Naive thymus-derived CD8-positive, alpha-beta T cell (primary cell): ENCODE results near the gene TSPAN9. TPM values are rescaled to one million over a fixed set of nuclear protein-coding genes. Genes with fewer than 3 reads are reported as not detected.

Experiments used
- ATAC-seq, 2 donors: fragments of 150-1000 bp; cut with Tn5 transposase in 1 of 2; sonication (Bioruptor Pico), chemical (Tn5 transposase) in 1 of 2; 1 replicate in 1 of 2; 2 replicates in 1 of 2; pipeline ENCODE4 v1.10.0; 2021; ENCODE audit warnings: mild to moderate bottlenecking in 2 of 2, moderate library complexity in 2 of 2
- POLR2A ChIA-PET: fragments of 350-600 bp; sonication (Branson Sonifier 250); formaldehyde crosslinking; loops from one replicate; lab custom pipeline; 2021; ENCODE audit warnings: antibody characterized with exemption; lab: Charles Lee
- DNase-seq, 10 donors: peaks; one replicate each; pipeline versions ENCODE4 v3.0.0 to v3.0.0-alpha.2; 2020 to 2022
- H3K27ac Mint-ChIP-seq, 10 donors: one replicate each; pipeline ENCODE4 v1.8.0; 2020 to 2022; ENCODE audit warnings: mild to moderate bottlenecking in 10 of 10, mixed read lengths in 10 of 10, moderate library complexity in 4 of 10, inconsistent platforms in 1 of 10
- H3K27me3 Mint-ChIP-seq, 5 donors: one replicate each; pipeline ENCODE4 v1.8.0; 2021 to 2022; ENCODE audit warnings: mixed read lengths in 5 of 5
- H3K36me3 Mint-ChIP-seq, 3 donors: one replicate each; pipeline ENCODE4 v1.8.0; 2020 to 2022; ENCODE audit warnings: mixed read lengths in 3 of 3, mild to moderate bottlenecking in 2 of 3, inconsistent platforms in 1 of 3
- H3K4me1 Mint-ChIP-seq, 4 donors: one replicate each; pipeline ENCODE4 v1.8.0; 2021 to 2022; ENCODE audit warnings: mixed read lengths in 4 of 4
- H3K4me3 Mint-ChIP-seq, 10 donors: one replicate each; pipeline ENCODE4 v1.8.0; 2020 to 2022; ENCODE audit warnings: mild to moderate bottlenecking in 10 of 10, mixed read lengths in 10 of 10, moderate library complexity in 6 of 10, inconsistent platforms in 1 of 10
- H3K9me3 Mint-ChIP-seq, 9 donors: one replicate each; pipeline ENCODE4 v1.8.0; 2020 to 2022; ENCODE audit warnings: mixed read lengths in 9 of 9, mild to moderate bottlenecking in 3 of 9, inconsistent platforms in 1 of 9, moderate library complexity in 1 of 9
- polyA plus RNA-seq, 3 donors: library from polyadenylated mRNA; unstranded; fragments of 300-500 nt; fragmentation: Illumina TruSeq; gene quantifications; one replicate each; pipeline ENCODE4 v1.2.3, GENCODE V29; 2021
- total RNA-seq, 8 experiments: library from RNA in 2 of 8; stranded (reverse) in 2 of 8; gene quantifications; one replicate each; pipeline ENCODE4 v1.2.3 and lab custom pipeline; 2021 to 2026

The TSPAN9 gene
- total and polyA plus RNA-seq, 5 experiments from 2014 or later = 0.65 to 1.2 TPM; not detected in 3

DNA sequence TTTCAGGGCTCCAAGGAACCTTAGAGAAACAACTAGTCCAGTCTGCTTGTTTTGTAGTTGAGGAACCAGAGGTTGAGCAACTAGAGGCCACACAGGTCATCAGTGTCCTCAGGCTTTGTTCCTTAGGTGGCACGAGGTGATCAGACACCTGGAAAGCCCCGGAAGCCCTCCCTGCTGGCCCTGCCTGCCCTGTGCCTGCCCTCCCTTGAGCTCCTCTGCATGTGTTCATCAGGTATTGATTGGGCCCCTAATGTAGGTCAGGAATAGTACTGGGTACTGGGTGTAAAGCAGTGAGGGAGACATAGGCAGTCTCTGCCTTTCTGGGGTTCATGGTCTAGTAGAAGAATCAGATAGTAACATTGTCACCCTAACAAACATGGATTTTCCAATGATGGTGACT lies 114.3 kb downstream of the TSPAN9 start:
- Mint-ChIP-seq H3K4me1 (no peaks in the 10 kb centered on the region), H3K27ac (peak overlapping the region in 1 of 10 donors; percentile 63), H3K36me3 (no peaks in the 10 kb centered on the region), H3K9me3 (no peaks in the 10 kb centered on the region), H3K27me3 (peaks cover 5 to 28% (median 12%) of the 10 kb centered on the region in 5 donors), H3K4me3 (no peak overlapping the region)
- DNase-seq (no peak), ATAC-seq (no peak)
- POLR2A ChIA-PET = no interaction called here

DNA sequence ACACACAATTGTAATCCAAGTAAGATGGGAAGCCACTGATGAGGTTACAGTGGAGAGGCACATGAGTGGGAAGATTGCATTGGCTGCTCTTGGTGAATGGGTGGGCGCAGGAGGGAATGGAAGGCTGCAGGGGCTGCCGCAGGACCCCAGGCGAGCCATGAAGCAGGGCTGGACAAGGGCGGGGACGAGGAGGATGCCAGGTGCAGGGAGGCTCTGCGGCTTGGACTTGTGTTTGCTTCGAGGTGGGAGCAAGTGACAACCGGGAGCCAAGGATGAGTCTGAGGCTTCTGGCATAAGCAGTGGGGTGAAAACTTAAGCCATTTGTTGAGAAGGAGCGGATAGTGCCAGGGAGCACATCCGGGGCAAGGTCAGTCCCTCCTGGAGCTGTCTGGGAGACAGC lies 115.0 kb downstream of the TSPAN9 start:
- Mint-ChIP-seq H3K4me1 (peaks cover 0 to 4% (median 0%) of the 10 kb centered on the region in 4 donors), H3K27me3 (peaks cover 5 to 31% (median 12%) of the 10 kb centered on the region in 5 donors), H3K36me3 (no peaks in the 10 kb centered on the region), H3K27ac (no peak overlapping the region), H3K9me3 (no peaks in the 10 kb centered on the region), H3K4me3 (no peak overlapping the region)
- DNase-seq = no peak
- POLR2A ChIA-PET = no interaction called here
- no peak for ATAC-seq

DNA sequence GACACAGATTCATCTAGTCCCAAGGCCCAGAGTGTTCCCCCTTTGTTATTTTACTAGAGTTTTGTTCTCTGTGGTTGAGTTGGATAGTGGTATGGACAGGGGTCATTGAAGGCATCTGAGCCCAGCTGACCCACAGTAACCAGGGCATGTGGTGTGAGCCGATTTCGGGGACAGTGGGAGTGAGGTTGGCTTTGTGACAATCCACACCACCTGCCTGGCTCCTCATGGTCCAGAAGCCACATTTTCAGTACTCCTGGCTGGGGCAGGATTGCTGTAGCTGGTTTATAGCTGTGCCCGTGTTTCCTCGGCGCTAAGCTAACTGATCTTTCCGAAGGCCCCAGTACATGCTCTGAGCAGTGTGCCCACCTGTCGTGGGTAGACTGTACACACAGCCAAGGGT lies 116.0 kb downstream of the TSPAN9 start:
- POLR2A ChIA-PET = no interaction called here
- no peak overlapping the region for H3K27ac Mint-ChIP-seq
- H3K4me3 Mint-ChIP-seq = no peak overlapping the region
- H3K36me3 Mint-ChIP-seq = no peaks in the 10 kb centered on the region
- H3K27me3 Mint-ChIP-seq = peaks cover 5 to 32% (median 13%) of the 10 kb centered on the region in 5 donors
- H3K4me1 Mint-ChIP-seq = peaks cover 0 to 4% (median 0%) of the 10 kb centered on the region in 4 donors
- no peak for ATAC-seq
- no peaks in the 10 kb centered on the region for H3K9me3 Mint-ChIP-seq
- DNase-seq = no peak

DNA sequence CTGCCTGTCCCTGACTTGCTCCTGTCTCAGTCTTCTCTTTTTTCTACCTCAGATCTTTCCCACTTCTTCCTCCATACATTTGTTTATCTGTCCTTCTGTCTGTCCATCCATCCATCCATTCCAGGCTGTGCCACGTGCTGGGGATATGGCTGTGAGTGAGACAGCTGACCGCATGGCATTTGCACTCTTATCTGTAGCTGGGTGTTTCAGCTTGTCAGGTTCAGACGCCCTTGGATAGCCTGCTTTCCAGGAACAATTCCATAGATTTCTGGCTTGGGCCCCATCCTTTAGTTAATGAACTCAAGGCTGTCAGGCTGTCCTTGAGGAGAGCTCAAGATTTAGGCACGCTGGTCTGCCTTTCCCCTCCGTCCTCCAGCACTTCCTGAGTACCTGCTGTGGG lies 116.6 kb downstream of the TSPAN9 start:
- ATAC-seq (no peak), DNase-seq (no peak)
- Mint-ChIP-seq H3K27me3 (peaks cover 5 to 31% (median 14%) of the 10 kb centered on the region in 5 donors), H3K9me3 (no peaks in the 10 kb centered on the region), H3K36me3 (no peaks in the 10 kb centered on the region), H3K4me1 (peaks cover 0 to 4% (median 0%) of the 10 kb centered on the region in 4 donors), H3K4me3 (no peak overlapping the region), H3K27ac (no peak overlapping the region)
- POLR2A ChIA-PET = no interaction called here

DNA sequence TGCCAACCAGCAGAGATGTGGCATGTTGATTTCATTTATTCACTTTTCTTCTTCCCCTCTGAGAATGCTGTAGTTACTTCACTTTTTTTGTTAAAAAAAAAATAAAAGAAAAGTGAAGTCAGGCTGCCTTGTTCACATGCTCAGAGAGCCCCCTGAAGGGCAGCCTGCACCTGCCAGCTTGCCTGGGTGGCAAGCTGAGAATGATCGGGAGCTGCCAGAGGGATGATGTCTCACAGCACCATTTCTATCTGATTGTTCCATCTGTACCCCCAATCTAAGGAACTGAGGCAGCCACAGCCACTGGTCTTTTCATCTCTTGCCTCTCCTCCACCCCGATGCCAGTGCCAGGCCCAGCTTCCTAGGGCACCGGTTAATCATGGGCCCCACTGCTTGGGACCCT lies 118.2 kb downstream of the TSPAN9 start:
- POLR2A ChIA-PET = no interaction called here
- no peaks in the 10 kb centered on the region for H3K36me3 Mint-ChIP-seq
- H3K4me1 Mint-ChIP-seq = peaks cover 0 to 13% (median 9%) of the 10 kb centered on the region in 4 donors
- H3K4me3 Mint-ChIP-seq = no peak overlapping the region
- no peak overlapping the region for H3K27ac Mint-ChIP-seq
- H3K9me3 Mint-ChIP-seq = no peaks in the 10 kb centered on the region
- DNase-seq = no peak
- peaks cover 12 to 35% (median 27%) of the 10 kb centered on the region in 5 donors for H3K27me3 Mint-ChIP-seq
- ATAC-seq = no peak

DNA sequence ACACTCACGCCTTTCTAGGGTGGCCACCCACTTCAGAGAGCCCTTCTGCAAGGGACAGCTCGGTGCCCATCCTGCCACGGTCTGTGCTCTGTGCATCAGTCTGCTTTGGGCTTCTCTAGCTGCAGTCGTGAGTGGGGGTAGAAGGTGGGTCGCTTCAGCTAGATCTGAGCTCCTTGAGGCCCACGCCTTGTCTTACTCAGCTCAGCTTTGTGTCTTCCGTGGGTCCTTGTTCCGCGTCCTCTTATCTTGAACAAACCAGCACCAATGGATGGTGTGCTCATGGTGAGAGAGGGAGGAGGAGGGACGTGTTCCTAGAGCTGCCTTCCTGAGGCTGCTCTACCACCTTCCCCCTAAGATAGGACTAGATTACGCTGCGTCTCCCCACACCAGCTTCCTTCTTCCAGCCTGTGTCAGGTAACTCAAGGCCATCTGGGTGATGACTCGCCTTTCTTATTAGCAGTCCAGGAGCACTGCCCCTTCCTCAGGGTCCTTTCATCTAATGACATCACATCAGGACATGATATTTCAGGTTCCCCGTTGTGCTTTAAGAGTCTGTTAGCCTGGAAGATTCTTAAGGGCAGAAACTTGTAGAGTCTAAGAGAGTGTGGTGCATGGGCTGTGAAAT lies 118.8 kb downstream of the TSPAN9 start:
- H3K27me3 Mint-ChIP-seq = peaks cover 12 to 35% (median 29%) of the 10 kb centered on the region in 5 donors
- H3K27ac Mint-ChIP-seq = no peak overlapping the region
- H3K36me3 Mint-ChIP-seq = no peaks in the 10 kb centered on the region
- POLR2A ChIA-PET = no interaction called here
- ATAC-seq (no peak), DNase-seq (no peak)
- H3K9me3 Mint-ChIP-seq = no peaks in the 10 kb centered on the region
- H3K4me1 Mint-ChIP-seq = peaks cover 0 to 15% (median 9%) of the 10 kb centered on the region in 4 donors
- no peak overlapping the region for H3K4me3 Mint-ChIP-seq

DNA sequence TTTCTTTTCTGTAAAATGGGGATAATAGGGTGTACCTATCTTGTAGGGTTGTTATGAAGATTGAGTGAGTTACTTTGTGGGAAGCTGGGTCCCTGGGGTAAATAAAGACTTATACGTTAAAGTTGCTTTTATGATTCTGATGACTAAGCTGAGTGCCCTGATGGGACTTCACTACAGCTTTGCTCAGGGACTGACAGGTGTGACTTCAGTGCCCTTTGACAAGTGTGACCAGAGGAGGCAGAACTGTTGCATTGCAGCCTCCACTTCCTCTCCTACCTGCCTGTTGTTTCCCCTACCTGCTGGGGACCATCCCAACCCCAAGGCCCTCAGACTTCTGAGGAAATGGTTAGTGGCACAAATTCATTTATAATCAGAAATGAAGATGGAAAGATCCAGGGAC lies 119.3 kb downstream of the TSPAN9 start:
- no peak for DNase-seq
- H3K27ac Mint-ChIP-seq = no peak overlapping the region
- H3K4me3 Mint-ChIP-seq = no peak overlapping the region
- no peak for ATAC-seq
- no peaks in the 10 kb centered on the region for H3K36me3 Mint-ChIP-seq
- POLR2A ChIA-PET = no interaction called here
- H3K9me3 Mint-ChIP-seq = no peaks in the 10 kb centered on the region
- H3K27me3 Mint-ChIP-seq = peaks cover 15 to 39% (median 30%) of the 10 kb centered on the region in 5 donors
- peaks cover 3 to 20% (median 13%) of the 10 kb centered on the region in 4 donors for H3K4me1 Mint-ChIP-seq

DNA sequence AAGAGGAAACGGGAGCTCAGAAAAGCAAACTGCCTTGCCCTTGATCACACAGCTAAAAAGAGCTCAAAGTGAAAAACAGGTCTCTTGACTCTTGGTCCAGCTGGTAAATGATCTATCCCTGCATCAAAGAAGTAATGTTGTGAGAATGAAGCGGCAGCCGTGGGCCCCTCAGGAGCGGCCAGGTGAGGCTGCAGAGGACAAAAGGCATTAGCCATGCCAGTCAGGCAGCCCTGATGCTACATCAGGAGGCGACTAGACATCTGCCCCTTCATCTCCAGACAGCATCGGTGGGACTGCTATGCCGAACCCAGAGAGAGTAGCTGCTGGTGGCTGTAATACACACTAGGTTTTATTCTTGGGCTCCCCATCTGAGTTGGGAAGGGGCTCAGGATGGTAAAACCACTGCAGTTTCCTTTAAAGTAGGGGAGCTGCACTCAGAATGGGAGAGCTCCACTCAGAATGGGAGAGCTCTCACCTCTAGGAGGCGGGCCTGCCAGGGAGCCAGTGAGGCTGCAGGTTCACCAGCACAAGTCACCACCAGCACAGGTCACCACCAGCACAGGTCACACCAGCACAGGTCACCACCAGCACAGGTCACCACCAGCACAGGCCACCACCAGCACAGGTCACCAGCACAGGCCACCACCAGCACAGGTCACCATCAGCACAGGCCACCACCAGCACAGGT lies 120.1 kb downstream of the TSPAN9 start:
- no peaks in the 10 kb centered on the region for H3K36me3 Mint-ChIP-seq
- H3K27ac Mint-ChIP-seq = no peak overlapping the region
- H3K4me1 Mint-ChIP-seq = peaks cover 3 to 21% (median 13%) of the 10 kb centered on the region in 4 donors
- H3K27me3 Mint-ChIP-seq = peaks cover 17 to 39% (median 36%) of the 10 kb centered on the region in 5 donors
- no peak overlapping the region for H3K4me3 Mint-ChIP-seq
- no peak for ATAC-seq
- no peaks in the 10 kb centered on the region for H3K9me3 Mint-ChIP-seq
- POLR2A ChIA-PET = no interaction called here
- DNase-seq = no peak

DNA sequence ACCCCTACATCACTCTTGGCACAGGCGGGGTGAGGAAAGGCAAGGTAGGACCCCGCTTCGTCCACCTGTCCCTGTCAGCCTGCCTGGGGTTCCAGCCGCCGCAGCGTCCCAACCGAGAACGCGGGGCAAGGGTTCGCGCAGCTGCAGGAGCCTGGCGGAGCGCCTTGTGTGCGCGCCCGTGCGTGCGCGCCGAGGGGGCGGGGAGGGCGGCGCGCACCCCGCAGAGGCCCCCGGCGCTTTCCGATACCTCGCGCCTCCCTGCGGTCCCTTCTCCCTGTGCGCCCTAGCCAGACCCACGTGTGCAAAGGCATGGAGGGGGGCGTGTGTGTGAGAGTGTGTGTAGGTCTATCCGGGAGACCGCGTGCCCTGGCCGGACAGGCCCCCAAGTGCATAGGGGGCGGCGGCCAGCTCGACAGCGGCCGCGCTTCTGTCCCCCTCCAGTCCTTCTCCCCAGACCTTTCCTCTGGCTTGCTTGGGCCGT lies 122.4 kb downstream of the TSPAN9 start:
- no peak for ATAC-seq
- H3K27me3 Mint-ChIP-seq = peaks cover 27 to 57% (median 46%) of the 10 kb centered on the region in 5 donors
- no peak for DNase-seq
- POLR2A ChIA-PET = no interaction called here
- no peaks in the 10 kb centered on the region for H3K36me3 Mint-ChIP-seq
- H3K4me1 Mint-ChIP-seq = peaks cover 6 to 21% (median 15%) of the 10 kb centered on the region in 4 donors
- peak overlapping the region in 4 of 10 donors; percentile 46 to 77 (median 53) for H3K4me3 Mint-ChIP-seq
- H3K9me3 Mint-ChIP-seq = no peaks in the 10 kb centered on the region
- no peak overlapping the region for H3K27ac Mint-ChIP-seq

DNA sequence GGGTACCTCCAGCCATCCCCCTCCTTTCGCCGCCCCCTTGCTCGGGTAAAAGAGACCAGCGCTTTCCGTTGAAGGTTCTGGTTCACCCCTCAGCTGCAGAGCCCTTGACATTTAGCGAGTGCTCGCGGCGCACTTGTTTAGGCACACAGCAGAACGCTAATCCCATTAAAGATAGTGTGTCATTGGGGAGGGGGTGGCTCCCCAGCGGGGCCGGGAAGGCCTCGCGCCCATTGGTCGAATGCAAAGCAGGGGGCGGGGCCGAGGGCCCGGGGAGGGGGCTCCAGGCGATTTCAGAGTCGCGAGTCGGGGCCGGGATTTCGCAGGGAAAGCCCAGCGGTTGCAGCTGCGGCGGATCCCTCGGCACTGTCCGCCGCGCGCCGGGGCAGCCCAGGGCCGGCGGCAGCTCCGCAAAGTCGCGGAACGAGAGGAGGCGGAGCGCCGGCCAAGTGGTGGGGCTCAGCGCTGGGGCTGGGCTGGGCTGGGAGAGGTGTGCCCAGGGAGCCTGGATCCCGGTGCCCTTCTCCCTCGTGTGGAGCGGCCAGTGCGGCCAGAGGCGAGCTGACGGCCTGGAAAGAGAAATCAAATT lies 122.9 kb downstream of the TSPAN9 start:
- peaks cover 25 to 59% (median 46%) of the 10 kb centered on the region in 5 donors for H3K27me3 Mint-ChIP-seq
- no peaks in the 10 kb centered on the region for H3K36me3 Mint-ChIP-seq
- H3K27ac Mint-ChIP-seq = no peak overlapping the region
- POLR2A ChIA-PET = no interaction called here
- no peak for ATAC-seq
- peaks cover 6 to 21% (median 15%) of the 10 kb centered on the region in 4 donors for H3K4me1 Mint-ChIP-seq
- H3K9me3 Mint-ChIP-seq = no peaks in the 10 kb centered on the region
- no peak for DNase-seq
- H3K4me3 Mint-ChIP-seq = peak overlapping the region in 6 of 10 donors; percentile 5 to 77 (median 52)

DNA sequence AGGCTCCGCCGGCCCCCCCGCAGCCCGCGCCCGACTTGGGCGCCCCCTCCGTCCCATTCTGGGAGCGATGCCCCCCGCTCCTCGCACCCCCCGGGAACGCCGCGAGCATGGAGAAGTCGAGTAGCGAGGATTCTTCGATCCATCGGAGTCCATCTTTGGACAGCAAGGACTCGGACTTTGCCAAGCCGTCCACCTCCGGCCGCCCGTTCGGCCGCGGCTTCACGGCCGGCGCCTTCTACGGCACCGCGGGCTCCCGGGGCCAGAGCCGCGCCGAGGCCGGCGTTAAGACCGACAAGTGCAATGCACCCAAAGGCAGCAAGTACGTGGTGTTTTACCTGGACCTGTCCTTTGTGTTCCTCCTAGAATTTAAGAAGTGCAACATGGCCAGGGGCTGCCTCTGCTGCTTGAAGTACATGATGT lies 123.6 kb downstream of the TSPAN9 start:
- no peak overlapping the region for H3K27ac Mint-ChIP-seq

DNA sequence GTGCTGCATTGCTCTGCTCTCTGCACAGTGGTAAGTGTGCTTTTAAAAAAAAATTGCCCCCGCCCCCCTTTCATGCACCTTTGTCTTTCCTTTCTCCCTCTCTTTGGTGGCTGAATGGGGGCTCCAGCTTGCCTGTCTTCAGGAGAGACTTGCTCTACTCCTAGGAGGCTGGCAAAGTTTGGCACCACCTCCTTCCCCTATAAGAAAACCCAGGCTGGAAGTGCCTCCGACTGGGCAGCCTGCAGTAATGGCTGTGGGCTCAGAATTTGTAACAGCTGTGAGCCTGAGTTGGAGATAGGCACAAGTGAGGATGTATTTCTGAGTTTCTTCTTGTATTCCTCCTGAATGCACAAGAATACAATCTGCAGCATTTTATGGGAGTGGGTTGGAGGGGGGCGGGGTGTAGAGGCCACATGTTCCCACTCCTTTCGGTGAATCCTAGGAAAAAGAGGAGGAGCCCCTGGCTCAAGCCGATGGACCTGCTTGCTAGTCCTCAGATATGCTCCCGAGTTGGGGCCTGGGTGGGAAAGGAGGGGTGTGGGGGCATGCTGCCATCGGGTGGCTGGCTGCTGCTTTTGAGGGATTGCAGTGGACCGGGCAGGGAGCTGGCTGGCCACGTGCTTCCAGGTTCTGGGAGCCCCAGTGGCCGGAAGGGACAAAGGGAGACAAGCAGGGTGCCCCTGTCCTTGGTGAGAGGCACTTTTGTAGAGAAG lies 124.3 kb downstream of the TSPAN9 start:
- peaks cover 25 to 57% (median 42%) of the 10 kb centered on the region in 5 donors for H3K27me3 Mint-ChIP-seq
- H3K27ac Mint-ChIP-seq = no peak overlapping the region
- DNase-seq = no peak
- H3K36me3 Mint-ChIP-seq = no peaks in the 10 kb centered on the region
- no peaks in the 10 kb centered on the region for H3K9me3 Mint-ChIP-seq
- POLR2A ChIA-PET = no interaction called here
- H3K4me3 Mint-ChIP-seq = peak overlapping the region in 4 of 10 donors; percentile 29 to 63 (median 44)
- peaks cover 6 to 21% (median 15%) of the 10 kb centered on the region in 4 donors for H3K4me1 Mint-ChIP-seq
- ATAC-seq = no peak

More for the DNA sequence above, 123.6 kb downstream of the TSPAN9 start:
- POLR2A ChIA-PET = no interaction called here
- peaks cover 6 to 21% (median 15%) of the 10 kb centered on the region in 4 donors for H3K4me1 Mint-ChIP-seq
- H3K36me3 Mint-ChIP-seq = no peaks in the 10 kb centered on the region
- DNase-seq (no peak), ATAC-seq (no peak)
- no peaks in the 10 kb centered on the region for H3K9me3 Mint-ChIP-seq
- H3K27me3 Mint-ChIP-seq = peaks cover 25 to 59% (median 46%) of the 10 kb centered on the region in 5 donors
- H3K4me3 Mint-ChIP-seq = peak overlapping the region in 3 of 10 donors; percentile 28 to 63 (median 57)
